WERI-Rb-1 (cell line): Measurements from ENCODE around the gene LRRC36.

Source experiments
- DNase-seq: peaks from one replicate; pipeline ENCODE4 v3.0.0-alpha.2; 2020
- H3K27ac ChIP-seq: fragments of 250-450 bp; sonication (Bioruptor Pico); 2 replicates; pipeline ENCODE4 v1.5.1; 2020; ENCODE audit warnings: mild to moderate bottlenecking, moderate library complexity
- H3K27me3 ChIP-seq: fragments of 250-450 bp; sonication (Bioruptor Pico); 2 replicates; pipeline ENCODE4 v1.5.1; 2021; ENCODE audit warnings: mild to moderate bottlenecking, low read depth, moderate library complexity; ENCODE audit not compliant: insufficient read depth, severe bottlenecking
- H3K36me3 ChIP-seq: fragments of 250-450 bp; sonication (Bioruptor Pico); 2 replicates; pipeline ENCODE4 v1.5.1; 2020; ENCODE audit warnings: mild to moderate bottlenecking, moderate library complexity
- H3K4me3 ChIP-seq: 2 replicates; pipeline ENCODE4 v1.5.1; 2011; ENCODE audit warnings: low read depth, mild to moderate bottlenecking, control low read depth, low read length
- H3K9me3 ChIP-seq: fragments of 250-450 bp; sonication (Bioruptor Pico); 2 replicates; pipeline ENCODE4 v1.5.1; 2021; ENCODE audit warnings: mild to moderate bottlenecking, moderate library complexity; ENCODE audit not compliant: severe bottlenecking
- TF ChIP-seq, protein P1 (sequence below): IDR thresholded peaks from 2 replicates; pipeline ENCODE4 v1.5.1; 2011; ENCODE audit warnings: low read depth, mild to moderate bottlenecking, control low read depth, inconsistent platforms, low read length

The LRRC36 gene

DNA sequence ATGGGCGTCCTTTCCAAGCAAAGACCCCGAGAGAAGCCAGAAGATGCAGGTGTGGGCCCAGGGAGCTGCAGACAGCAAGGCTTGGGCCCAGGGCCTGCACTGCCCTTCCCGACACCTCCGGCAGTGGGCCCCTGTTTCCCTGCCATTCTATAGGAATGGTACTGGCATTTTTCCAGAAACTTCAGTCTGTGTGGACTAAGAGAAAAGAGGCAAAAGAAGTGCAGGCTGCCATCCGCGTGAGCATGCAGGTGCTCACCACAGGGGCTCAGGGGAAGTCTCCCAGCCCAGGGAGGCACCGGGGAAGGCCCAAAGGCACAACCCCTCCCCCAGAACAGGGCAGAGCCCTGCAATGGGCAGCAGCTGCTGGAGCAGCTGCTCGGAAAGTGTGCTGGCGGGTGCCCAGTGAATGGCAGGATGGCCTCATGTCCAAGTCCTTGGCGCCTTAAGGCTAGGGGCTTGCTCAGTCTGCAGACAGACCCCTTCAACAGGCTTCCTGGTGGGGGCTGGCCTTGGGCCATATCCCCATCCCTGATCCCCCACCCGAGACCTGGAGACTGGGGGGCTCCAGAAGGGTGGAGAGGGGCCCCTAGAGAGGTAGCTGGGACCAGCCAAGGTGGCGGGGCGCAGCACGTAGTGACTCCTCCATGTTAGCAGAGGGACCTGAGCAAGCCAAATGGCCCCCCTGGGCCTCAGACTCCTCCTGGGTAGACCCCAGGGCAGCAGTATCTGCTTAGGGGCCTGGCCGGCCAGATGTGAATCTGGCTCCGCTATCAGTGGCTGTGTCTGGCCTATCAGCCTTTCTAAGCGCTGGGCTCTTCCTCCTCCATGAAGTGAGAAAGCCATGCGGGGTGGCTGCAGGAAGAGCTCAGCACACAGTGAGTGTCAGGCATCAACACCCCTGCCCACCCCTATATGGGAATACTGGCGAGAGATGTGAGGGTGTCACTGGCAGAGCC, 73.4 kb downstream of the LRRC36 start:
- Histone ChIP-seq H3K9me3 (no peaks in the 10 kb centered on the region), H3K27ac (no peak overlapping the region), H3K27me3 (no peaks in the 10 kb centered on the region), H3K36me3 (no peaks in the 10 kb centered on the region), H3K4me3 (no peak overlapping the region)
- TF ChIP-seq, protein P1, sequence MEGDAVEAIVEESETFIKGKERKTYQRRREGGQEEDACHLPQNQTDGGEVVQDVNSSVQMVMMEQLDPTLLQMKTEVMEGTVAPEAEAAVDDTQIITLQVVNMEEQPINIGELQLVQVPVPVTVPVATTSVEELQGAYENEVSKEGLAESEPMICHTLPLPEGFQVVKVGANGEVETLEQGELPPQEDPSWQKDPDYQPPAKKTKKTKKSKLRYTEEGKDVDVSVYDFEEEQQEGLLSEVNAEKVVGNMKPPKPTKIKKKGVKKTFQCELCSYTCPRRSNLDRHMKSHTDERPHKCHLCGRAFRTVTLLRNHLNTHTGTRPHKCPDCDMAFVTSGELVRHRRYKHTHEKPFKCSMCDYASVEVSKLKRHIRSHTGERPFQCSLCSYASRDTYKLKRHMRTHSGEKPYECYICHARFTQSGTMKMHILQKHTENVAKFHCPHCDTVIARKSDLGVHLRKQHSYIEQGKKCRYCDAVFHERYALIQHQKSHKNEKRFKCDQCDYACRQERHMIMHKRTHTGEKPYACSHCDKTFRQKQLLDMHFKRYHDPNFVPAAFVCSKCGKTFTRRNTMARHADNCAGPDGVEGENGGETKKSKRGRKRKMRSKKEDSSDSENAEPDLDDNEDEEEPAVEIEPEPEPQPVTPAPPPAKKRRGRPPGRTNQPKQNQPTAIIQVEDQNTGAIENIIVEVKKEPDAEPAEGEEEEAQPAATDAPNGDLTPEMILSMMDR, result no peak
- DNase-seq, result no peak

DNA sequence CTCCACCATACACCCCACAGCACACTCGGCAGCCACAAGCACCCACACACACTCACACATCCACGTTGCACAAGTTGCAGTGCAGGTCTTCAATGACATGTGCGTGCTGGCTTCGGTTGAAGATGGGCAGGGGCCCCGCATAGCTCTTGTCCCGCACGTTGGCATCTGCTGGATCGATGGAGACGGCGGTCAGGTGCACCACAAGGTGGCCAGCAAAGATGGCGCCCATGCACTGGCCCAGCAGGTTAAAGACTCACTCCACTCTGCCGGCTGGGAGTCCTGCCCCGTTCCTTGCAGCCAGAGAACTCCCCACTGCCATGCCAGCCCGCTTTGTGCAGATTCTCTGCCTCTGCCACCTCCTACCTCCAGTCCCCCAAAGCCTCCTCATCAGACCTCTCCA, 74.3 kb downstream of the LRRC36 start:
- Histone ChIP-seq H3K9me3 (no peaks in the 10 kb centered on the region), H3K27ac (no peak overlapping the region), H3K27me3 (no peaks in the 10 kb centered on the region), H3K36me3 (no peaks in the 10 kb centered on the region), H3K4me3 (no peak overlapping the region)
- TF ChIP-seq, protein P1, result no peak
- no peak for DNase-seq

DNA sequence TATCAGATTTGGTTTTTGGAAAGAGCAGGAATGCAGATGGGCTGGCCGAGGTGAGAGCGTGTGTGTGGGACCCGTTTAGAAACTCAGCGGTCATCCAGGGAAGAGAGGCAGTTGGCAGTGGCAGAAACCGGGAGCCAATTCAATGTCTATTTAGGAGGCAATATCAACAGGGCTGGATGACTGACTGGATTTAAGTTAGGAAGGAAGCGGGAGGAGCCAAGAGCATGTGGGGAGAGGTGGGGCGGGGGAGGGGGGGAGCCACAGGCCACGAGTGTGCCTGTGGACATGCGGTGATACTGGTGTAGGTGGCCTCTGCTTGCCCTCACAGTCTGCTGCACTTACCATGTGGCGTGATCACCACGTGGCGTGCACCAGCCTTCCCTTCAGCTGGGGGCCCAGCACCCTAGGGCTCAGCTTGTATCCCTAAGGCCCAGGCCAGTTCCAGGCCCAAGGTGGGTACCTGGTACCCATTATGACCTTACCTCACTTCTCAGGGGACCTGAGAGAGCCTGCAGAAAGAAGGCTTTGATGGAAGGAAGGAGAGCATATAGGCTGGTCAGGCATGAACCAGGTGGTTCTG, 77.5 kb downstream of the LRRC36 start:
- no peak overlapping the region for H3K27ac ChIP-seq
- H3K4me3 ChIP-seq, result no peak overlapping the region
- H3K9me3 ChIP-seq, result no peaks in the 10 kb centered on the region

DNA sequence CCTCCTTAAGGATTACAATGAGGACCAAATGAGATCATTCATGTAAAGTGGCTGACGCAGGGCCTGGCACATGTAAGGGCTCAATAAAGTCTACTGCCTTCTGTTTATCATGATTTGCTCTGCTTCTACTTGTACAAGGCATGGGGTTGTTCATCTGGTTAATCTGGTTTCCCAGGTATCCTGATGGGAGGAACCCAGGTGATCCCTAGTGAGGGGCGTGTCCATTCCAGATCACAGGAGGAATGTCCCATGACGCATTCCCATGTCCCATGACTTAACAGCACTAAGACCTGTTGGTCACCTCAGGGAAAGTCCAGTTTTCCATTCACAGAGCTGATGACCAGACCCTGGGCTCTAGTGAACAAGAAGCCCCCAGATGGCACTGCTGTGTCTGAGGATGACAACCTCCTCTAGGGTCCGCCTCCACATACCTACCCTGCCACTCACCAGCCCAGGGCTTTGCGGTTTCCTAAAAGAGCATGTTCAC, 78.2 kb downstream of the LRRC36 start:
- TF ChIP-seq, protein P1, result no peak
- no peak overlapping the region for H3K4me3 ChIP-seq
- no peaks in the 10 kb centered on the region for H3K36me3 ChIP-seq
- H3K9me3 ChIP-seq, result no peaks in the 10 kb centered on the region
- no peaks in the 10 kb centered on the region for H3K27me3 ChIP-seq
- no peak overlapping the region for H3K27ac ChIP-seq
- no peak for DNase-seq

More for the DNA sequence above, 77.5 kb downstream of the LRRC36 start:
- DNase-seq, result no peak
- Histone ChIP-seq H3K36me3 (no peaks in the 10 kb centered on the region), H3K27me3 (no peaks in the 10 kb centered on the region)
- TF ChIP-seq, protein P1, result no peak

DNA sequence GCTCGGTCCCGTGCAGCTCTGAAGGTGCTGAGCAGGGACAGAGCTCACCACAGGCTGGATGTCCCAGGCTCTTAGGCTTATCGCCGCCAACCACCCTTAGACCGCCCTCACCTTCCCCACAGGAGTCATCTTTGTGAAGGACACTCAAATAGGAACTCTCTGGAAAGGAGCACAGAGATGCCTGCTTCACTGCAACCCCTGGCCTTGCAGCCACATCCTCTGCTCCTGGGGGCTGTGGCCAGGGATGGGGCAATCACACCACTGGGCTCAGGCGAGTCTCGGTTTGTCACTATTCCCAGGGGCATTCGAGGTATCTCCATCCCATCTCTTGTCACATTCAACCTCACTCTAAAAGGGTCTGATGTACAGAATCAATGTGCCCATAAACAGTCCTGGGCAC, 78.7 kb downstream of the LRRC36 start:
- Histone ChIP-seq H3K27me3 (no peaks in the 10 kb centered on the region), H3K4me3 (no peak overlapping the region), H3K36me3 (no peaks in the 10 kb centered on the region), H3K9me3 (no peaks in the 10 kb centered on the region), H3K27ac (no peak overlapping the region)
- DNase-seq, result no peak
- TF ChIP-seq, protein P1, result no peak
